ENCODE measurements around the gene TMIGD3.

The TMIGD3 gene

DNA sequence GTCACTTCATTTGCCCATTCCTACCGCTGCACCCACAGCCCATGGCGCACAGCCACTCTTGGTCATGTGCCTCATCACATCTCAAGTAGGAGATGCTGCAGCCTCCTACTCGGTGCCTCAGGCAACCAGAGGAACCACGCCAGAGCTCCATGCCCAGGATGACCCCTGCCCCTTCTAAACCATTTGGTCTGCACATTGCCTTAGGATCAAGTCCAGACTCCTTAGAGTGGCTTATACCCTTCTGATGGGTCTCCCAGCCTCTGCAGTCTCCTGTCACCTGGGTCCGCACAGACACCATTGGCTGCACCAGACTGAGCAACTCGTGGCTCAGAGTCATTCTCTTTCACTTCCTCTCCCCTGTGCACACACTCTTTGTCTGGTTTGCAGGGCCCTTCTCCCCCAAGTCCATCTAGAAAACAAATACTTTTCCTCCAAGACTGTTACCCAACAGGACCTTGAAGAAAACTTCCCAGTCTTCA is 2.2 kb upstream of the TMIGD3 start:
- H3K36me3 ChIP-seq (ENCODE audit: insufficient read depth, low read length) = no peaks in the 10 kb centered on the region
- peaks cover 47% of the 10 kb centered on the region for H3K4me1 ChIP-seq (ENCODE audit: insufficient read depth, low read length)
- no peak overlapping the region for H3K27ac ChIP-seq (ENCODE audit: low read depth, low read length)
- H3K9ac ChIP-seq (ENCODE audit: low read length) = no peak overlapping the region
- no peak overlapping the region for H3K4me3 ChIP-seq (ENCODE audit: low read depth in 1 of 2, low read length in 2 of 2)
- no peaks in the 10 kb centered on the region for H3K27me3 ChIP-seq (ENCODE audit: control insufficient read depth in 1 of 2, insufficient read depth in 2 of 2, low read length in 2 of 2)
- H3K9me3 ChIP-seq (ENCODE audit: low read length) = no peaks in the 10 kb centered on the region

DNA sequence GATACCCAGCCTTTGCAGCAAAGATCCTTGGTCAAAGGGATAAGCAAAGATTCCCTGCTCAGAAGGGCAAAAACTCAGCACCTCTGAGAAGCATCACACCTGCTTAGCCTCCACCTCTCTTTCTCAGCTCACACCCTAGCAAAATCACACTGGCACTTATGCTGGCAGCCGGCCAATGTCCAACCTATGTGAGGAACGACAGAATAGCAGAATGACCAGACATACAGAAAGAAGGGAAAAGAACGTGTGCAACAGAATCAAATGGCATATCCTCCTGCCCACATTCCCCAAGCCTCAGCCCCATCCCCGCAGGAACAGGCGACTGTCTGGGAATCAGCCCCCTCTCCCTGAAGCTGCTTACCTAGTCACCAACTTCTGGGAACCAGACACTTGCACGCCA is 664 bp upstream of the TMIGD3 start:
- no peak overlapping the region for H3K27ac ChIP-seq (ENCODE audit: low read depth, low read length)
- H3K27me3 ChIP-seq (ENCODE audit: control insufficient read depth in 1 of 2, insufficient read depth in 2 of 2, low read length in 2 of 2) = no peaks in the 10 kb centered on the region
- H3K36me3 ChIP-seq (ENCODE audit: insufficient read depth, low read length) = no peaks in the 10 kb centered on the region
- no peaks in the 10 kb centered on the region for H3K9me3 ChIP-seq (ENCODE audit: low read length)
- H3K4me1 ChIP-seq (ENCODE audit: insufficient read depth, low read length) = peaks cover 32% of the 10 kb centered on the region
- H3K9ac ChIP-seq (ENCODE audit: low read length) = no peak overlapping the region
- H3K4me3 ChIP-seq (ENCODE audit: low read depth in 1 of 2, low read length in 2 of 2) = no peak overlapping the region

DNA sequence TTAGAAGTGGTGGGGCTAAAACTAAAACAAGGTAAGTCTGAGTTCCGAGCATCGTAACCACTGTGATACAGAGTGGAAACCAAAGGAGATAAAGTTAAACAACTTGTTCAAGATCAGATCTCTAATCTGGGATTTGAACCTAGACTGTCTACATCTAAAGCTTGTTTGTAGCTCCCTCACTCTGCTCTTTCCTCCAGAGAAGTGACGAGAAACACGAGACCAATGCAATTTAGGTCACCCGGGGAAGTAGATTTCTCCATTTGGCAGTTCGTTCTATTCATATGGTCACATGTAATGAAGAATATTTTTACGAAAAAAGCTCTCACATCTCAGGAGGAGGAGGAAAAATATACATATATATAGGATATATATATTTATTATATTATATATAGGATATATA is 1.8 kb downstream of the TMIGD3 start:
- no peaks in the 10 kb centered on the region for H3K36me3 ChIP-seq (ENCODE audit: insufficient read depth, low read length)
- H3K27me3 ChIP-seq (ENCODE audit: control insufficient read depth in 1 of 2, insufficient read depth in 2 of 2, low read length in 2 of 2) = no peaks in the 10 kb centered on the region
- H3K4me3 ChIP-seq (ENCODE audit: low read depth in 1 of 2, low read length in 2 of 2) = no peak overlapping the region
- no peaks in the 10 kb centered on the region for H3K9me3 ChIP-seq (ENCODE audit: low read length)
- no peak overlapping the region for H3K27ac ChIP-seq (ENCODE audit: low read depth, low read length)
- H3K9ac ChIP-seq (ENCODE audit: low read length) = no peak overlapping the region
- H3K4me1 ChIP-seq (ENCODE audit: insufficient read depth, low read length) = peaks cover 13% of the 10 kb centered on the region

DNA sequence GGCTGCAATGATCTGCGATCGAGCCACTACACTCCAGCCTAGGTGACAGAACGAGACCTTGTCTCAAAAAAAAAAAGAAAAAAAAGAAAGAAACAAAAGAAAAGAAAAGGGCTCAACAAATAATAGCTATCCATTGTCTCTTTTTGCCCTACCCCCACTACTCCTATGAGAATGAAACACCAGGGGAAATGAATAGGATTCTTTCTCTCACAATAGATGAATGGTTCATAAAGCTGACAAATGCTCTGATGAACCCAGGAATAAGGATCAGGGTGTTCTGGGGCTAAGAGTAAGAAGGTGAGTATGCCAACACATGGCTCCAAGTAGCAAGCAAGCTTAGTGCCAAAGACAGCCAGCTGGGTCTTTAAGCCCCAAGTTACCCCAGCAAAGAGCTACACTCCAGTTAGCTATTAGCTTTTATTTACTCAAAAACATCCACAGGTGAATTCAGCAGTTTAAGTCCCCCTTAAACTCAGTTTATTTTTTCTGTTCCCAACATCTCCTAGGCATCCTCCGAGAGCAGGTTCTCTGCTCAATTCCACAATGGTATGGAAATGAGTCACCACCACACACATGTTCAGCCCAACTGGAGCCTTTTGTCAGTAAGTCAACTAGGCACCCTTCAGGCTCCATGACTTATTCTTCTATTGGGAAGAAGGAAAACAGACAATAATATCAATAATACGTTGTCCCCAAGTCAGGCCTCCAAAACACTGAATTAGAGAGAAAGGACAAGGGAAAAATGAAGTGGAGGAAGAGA is 4.2 kb downstream of the TMIGD3 start:
- Histone ChIP-seq H3K9ac (ENCODE audit: low read length) (no peak overlapping the region), H3K4me3 (ENCODE audit: low read depth in 1 of 2, low read length in 2 of 2) (no peak overlapping the region), H3K4me1 (ENCODE audit: insufficient read depth, low read length) (no peaks in the 10 kb centered on the region), H3K27ac (ENCODE audit: low read depth, low read length) (no peak overlapping the region), H3K36me3 (ENCODE audit: insufficient read depth, low read length) (no peaks in the 10 kb centered on the region), H3K27me3 (ENCODE audit: control insufficient read depth in 1 of 2, insufficient read depth in 2 of 2, low read length in 2 of 2) (no peaks in the 10 kb centered on the region), H3K9me3 (ENCODE audit: low read length) (no peaks in the 10 kb centered on the region)

DNA sequence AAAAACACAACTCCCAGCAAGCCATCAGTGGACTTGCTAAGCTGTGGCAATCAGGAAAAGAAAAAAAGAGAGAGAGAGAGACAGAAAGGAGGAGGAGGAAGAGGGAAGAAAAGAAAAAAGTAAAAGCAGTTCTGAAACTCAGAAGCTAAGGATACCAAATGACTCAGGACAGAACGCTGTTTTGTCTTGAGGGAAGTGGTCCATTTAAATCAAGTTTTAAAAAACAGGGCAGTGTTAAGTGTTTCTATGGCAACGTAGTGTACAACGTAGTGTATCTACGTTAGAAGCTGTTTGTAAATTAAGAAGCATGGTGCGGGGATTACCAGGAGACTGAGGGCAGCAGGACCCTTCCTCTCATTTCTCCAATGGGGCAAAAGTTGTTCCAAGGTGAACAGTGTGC is 5.8 kb downstream of the TMIGD3 start:
- Histone ChIP-seq H3K27ac (ENCODE audit: low read depth, low read length) (no peak overlapping the region), H3K4me3 (ENCODE audit: low read depth in 1 of 2, low read length in 2 of 2) (no peak overlapping the region), H3K9ac (ENCODE audit: low read length) (no peak overlapping the region), H3K9me3 (ENCODE audit: low read length) (no peaks in the 10 kb centered on the region), H3K36me3 (ENCODE audit: insufficient read depth, low read length) (no peaks in the 10 kb centered on the region), H3K4me1 (ENCODE audit: insufficient read depth, low read length) (no peaks in the 10 kb centered on the region), H3K27me3 (ENCODE audit: control insufficient read depth in 1 of 2, insufficient read depth in 2 of 2, low read length in 2 of 2) (no peaks in the 10 kb centered on the region)

DNA sequence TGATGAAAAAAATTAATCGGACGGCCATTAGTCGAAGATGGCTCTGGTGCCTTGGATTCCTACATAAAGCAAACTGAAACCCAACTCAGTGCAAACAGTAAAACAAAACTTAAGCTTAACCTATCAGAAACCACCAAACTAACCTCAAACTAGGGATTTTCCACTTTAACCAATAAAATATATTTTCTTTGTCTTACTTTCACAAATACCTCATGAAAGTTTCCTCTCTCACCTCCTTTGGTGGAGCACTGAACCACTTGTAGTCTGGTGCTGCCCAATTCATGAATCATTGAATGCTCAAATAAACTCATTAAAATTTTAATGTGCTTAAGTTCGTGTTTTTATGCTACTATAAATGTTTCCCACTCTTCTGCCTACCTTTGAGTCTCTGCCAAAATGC is 7.0 kb downstream of the TMIGD3 start:
- Histone ChIP-seq H3K9me3 (ENCODE audit: low read length) (no peaks in the 10 kb centered on the region), H3K4me3 (ENCODE audit: low read depth in 1 of 2, low read length in 2 of 2) (no peak overlapping the region), H3K27ac (ENCODE audit: low read depth, low read length) (no peak overlapping the region), H3K36me3 (ENCODE audit: insufficient read depth, low read length) (no peaks in the 10 kb centered on the region), H3K4me1 (ENCODE audit: insufficient read depth, low read length) (no peaks in the 10 kb centered on the region), H3K9ac (ENCODE audit: low read length) (no peak overlapping the region), H3K27me3 (ENCODE audit: control insufficient read depth in 1 of 2, insufficient read depth in 2 of 2, low read length in 2 of 2) (no peaks in the 10 kb centered on the region)

DNA sequence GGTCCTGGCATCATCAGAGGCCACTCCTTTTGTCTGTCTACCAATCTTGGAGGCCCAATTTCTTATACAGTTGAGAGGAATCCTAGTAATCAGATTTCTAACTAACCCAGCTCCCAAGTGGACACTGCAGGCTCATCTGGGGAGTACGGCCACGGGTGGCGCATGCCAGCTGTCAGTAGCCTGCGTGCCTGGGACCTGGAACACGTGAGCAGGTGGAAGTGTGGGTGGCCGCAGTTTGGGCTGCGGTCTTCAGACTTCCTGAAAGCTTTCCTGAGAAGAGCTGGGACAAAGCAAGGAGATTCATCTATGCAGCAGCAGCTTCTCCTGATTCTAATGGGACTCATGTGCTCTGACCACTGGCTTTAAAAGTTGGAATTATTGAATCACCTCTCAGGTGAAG is 12.4 kb downstream of the TMIGD3 start:
- no peaks in the 10 kb centered on the region for H3K9me3 ChIP-seq (ENCODE audit: low read length)
- no peaks in the 10 kb centered on the region for H3K4me1 ChIP-seq (ENCODE audit: insufficient read depth, low read length)
- H3K27ac ChIP-seq (ENCODE audit: low read depth, low read length) = no peak overlapping the region
- no peak overlapping the region for H3K4me3 ChIP-seq (ENCODE audit: low read depth in 1 of 2, low read length in 2 of 2)
- H3K27me3 ChIP-seq (ENCODE audit: control insufficient read depth in 1 of 2, insufficient read depth in 2 of 2, low read length in 2 of 2) = no peaks in the 10 kb centered on the region
- no peaks in the 10 kb centered on the region for H3K36me3 ChIP-seq (ENCODE audit: insufficient read depth, low read length)
- H3K9ac ChIP-seq (ENCODE audit: low read length) = no peak overlapping the region

DNA sequence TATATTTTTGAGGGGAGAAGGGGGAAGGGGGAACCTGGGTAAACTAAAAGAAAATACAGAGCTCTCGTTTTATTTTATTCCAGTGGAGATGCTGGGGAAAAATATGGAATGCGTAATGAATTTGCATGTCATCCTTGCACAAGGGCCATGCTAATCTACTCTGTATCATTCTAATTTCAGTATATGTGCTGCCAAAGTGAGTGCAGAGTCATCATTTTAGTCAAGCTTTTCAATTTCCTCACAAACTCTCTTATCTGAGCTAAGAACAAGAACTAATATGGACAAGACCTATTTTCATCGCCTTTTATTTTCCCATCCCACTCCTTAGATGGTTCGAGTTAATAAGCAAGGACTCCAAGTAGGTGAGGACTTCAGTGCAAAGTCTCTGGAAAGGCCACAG is 13.2 kb downstream of the TMIGD3 start:
- Histone ChIP-seq H3K4me1 (ENCODE audit: insufficient read depth, low read length) (no peaks in the 10 kb centered on the region), H3K27ac (ENCODE audit: low read depth, low read length) (no peak overlapping the region), H3K36me3 (ENCODE audit: insufficient read depth, low read length) (no peaks in the 10 kb centered on the region), H3K9ac (ENCODE audit: low read length) (no peak overlapping the region), H3K27me3 (ENCODE audit: control insufficient read depth in 1 of 2, insufficient read depth in 2 of 2, low read length in 2 of 2) (no peaks in the 10 kb centered on the region), H3K9me3 (ENCODE audit: low read length) (no peaks in the 10 kb centered on the region), H3K4me3 (ENCODE audit: low read depth in 1 of 2, low read length in 2 of 2) (no peak overlapping the region)

DNA sequence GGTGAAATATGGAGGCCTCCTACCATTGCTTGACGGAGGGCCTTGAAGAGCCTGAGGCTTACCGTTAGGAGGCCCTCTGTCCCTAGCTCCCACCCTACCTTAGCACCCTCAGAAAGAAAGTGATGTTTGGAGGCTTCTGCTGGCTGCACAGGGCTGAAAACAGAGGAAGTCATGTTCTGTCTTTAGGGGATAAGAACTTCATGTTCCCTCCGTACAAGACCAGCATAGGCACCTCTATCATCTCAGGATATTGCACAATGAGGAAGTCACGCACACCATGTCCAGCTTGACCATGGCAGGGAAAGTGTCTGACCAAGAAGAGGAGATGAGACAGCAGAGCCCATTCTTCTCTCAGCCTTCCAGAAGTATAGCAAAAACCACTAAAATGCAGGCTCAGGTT is 13.8 kb downstream of the TMIGD3 start:
- Histone ChIP-seq H3K4me3 (ENCODE audit: low read depth in 1 of 2, low read length in 2 of 2) (no peak overlapping the region), H3K4me1 (ENCODE audit: insufficient read depth, low read length) (no peaks in the 10 kb centered on the region), H3K27ac (ENCODE audit: low read depth, low read length) (no peak overlapping the region), H3K9me3 (ENCODE audit: low read length) (no peaks in the 10 kb centered on the region), H3K27me3 (ENCODE audit: control insufficient read depth in 1 of 2, insufficient read depth in 2 of 2, low read length in 2 of 2) (no peaks in the 10 kb centered on the region), H3K36me3 (ENCODE audit: insufficient read depth, low read length) (no peaks in the 10 kb centered on the region), H3K9ac (ENCODE audit: low read length) (no peak overlapping the region)

DNA sequence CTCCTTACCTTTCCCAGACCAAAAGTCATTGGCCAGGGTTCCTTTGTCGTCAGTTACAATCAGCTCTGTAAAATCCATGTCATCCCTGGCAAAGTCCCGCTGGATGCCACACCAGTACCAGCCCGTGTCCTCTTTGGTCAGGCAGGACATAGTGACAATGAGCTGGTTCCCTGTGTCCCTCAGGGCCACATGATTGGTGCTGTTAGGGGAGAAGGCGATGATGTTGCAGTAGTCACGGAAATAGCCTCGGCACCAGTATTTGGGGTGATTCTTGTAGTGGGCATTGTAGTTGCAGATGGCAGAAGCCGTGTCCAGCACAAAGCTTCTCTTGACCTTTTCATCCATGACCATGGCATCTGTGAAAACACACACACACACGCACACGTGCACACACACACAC is 14.8 kb downstream of the TMIGD3 start:
- no peak overlapping the region for H3K9ac ChIP-seq (ENCODE audit: low read length)
- no peaks in the 10 kb centered on the region for H3K9me3 ChIP-seq (ENCODE audit: low read length)
- H3K27ac ChIP-seq (ENCODE audit: low read depth, low read length) = no peak overlapping the region
- H3K27me3 ChIP-seq (ENCODE audit: control insufficient read depth in 1 of 2, insufficient read depth in 2 of 2, low read length in 2 of 2) = no peaks in the 10 kb centered on the region
- H3K36me3 ChIP-seq (ENCODE audit: insufficient read depth, low read length) = no peaks in the 10 kb centered on the region
- H3K4me1 ChIP-seq (ENCODE audit: insufficient read depth, low read length) = no peaks in the 10 kb centered on the region
- no peak overlapping the region for H3K4me3 ChIP-seq (ENCODE audit: low read depth in 1 of 2, low read length in 2 of 2)

DNA sequence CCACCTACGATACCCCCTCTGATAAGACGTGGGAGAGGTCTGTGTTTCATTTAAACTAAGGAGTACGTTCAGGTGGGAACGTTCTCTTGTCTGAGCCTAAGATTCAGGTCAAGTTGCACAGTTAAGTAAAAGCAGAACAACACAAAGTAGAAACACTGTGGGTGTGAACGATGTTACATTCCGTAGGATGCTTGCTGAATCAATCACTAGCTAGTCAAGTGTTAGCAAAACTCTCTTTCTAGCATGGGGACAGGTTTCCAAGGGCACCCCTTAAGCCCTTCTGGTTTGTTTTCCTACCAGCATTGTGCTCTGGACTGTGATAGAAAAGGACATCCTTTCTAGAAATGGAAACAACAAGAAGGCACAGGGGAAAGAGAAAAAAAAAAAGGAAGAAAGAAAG is 16.3 kb downstream of the TMIGD3 start:
- Histone ChIP-seq H3K9ac (ENCODE audit: low read length) (no peak overlapping the region), H3K4me3 (ENCODE audit: low read depth in 1 of 2, low read length in 2 of 2) (no peak overlapping the region), H3K9me3 (ENCODE audit: low read length) (no peaks in the 10 kb centered on the region), H3K4me1 (ENCODE audit: insufficient read depth, low read length) (peaks cover 3% of the 10 kb centered on the region), H3K27me3 (ENCODE audit: control insufficient read depth in 1 of 2, insufficient read depth in 2 of 2, low read length in 2 of 2) (no peaks in the 10 kb centered on the region), H3K36me3 (ENCODE audit: insufficient read depth, low read length) (no peaks in the 10 kb centered on the region), H3K27ac (ENCODE audit: low read depth, low read length) (no peak overlapping the region)

DNA sequence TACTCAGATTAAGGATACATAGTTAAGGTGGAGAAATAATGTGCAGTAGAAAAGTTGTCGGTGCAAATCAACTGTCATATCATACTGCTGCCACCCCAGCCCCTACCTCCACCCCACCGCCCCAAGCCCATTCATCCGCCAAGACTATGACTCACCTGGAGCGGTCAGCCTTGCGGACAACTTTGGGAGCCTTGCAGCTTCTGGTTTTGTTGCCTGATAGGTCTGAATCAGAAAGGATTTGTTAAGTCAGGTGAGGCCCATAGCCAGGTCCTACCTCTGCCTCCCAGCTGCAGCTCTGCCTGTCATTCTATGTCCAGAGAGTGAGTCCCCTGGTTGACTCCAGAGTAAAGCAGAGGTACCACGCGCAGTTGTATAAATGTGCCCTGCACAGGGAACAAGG is 17.0 kb downstream of the TMIGD3 start:
- H3K4me3 ChIP-seq (ENCODE audit: low read depth in 1 of 2, low read length in 2 of 2) = no peak overlapping the region

More for the DNA sequence above, 17.0 kb downstream of the TMIGD3 start:
- H3K9me3 ChIP-seq (ENCODE audit: low read length) = no peaks in the 10 kb centered on the region
- H3K36me3 ChIP-seq (ENCODE audit: insufficient read depth, low read length) = no peaks in the 10 kb centered on the region
- no peak overlapping the region for H3K9ac ChIP-seq (ENCODE audit: low read length)
- no peaks in the 10 kb centered on the region for H3K27me3 ChIP-seq (ENCODE audit: control insufficient read depth in 1 of 2, insufficient read depth in 2 of 2, low read length in 2 of 2)
- H3K4me1 ChIP-seq (ENCODE audit: insufficient read depth, low read length) = peaks cover 8% of the 10 kb centered on the region
- no peak overlapping the region for H3K27ac ChIP-seq (ENCODE audit: low read depth, low read length)
